CD4-positive, alpha-beta T cell treated with Interferon alpha-2 for 1 hour (primary cell): ENCODE measurements around the gene VSX1.

Experiments used
- DNase-seq, 2 donors: peaks; one replicate each; pipeline ENCODE4 v3.0.0-alpha.2; 2020 to 2022

The VSX1 gene

DNA sequence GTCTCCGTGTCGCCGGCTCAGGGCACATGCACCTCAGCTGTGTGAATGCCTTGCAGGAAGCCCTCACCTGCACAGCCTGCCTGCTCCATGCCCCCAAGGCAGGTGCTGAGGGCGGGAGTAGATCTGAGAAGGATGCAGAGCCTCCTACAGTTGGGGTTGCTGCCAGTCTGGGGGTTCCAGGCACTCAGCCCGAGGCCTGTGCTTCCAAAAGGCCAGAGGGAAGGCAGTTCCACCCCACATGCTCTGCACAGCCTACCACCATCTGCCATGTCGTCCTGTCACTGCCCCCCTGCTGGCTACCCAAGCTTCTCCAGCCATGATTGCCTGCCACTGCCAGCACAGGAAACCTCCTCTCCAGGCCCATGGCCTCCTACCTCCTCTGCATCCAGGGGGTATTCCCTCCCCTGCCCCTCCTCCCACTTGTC, 43.3 kb downstream of the VSX1 start:
- DNase-seq: no peak

DNA sequence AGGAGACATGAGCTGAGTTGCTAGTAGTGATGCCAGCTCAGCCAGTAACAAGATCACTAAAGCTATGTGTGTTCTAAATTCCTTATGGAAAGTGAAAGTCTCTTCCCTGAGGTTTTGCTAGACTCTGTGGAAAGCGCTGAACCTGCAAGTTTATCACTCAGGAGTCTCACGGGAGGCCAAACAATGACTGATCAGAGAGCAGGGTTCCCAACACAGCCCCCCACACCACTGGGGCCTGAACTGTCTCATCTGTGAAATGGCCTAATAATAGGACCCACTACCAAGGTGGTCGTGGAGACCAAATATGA, 43.9 kb downstream of the VSX1 start:
- DNase-seq: no peak

DNA sequence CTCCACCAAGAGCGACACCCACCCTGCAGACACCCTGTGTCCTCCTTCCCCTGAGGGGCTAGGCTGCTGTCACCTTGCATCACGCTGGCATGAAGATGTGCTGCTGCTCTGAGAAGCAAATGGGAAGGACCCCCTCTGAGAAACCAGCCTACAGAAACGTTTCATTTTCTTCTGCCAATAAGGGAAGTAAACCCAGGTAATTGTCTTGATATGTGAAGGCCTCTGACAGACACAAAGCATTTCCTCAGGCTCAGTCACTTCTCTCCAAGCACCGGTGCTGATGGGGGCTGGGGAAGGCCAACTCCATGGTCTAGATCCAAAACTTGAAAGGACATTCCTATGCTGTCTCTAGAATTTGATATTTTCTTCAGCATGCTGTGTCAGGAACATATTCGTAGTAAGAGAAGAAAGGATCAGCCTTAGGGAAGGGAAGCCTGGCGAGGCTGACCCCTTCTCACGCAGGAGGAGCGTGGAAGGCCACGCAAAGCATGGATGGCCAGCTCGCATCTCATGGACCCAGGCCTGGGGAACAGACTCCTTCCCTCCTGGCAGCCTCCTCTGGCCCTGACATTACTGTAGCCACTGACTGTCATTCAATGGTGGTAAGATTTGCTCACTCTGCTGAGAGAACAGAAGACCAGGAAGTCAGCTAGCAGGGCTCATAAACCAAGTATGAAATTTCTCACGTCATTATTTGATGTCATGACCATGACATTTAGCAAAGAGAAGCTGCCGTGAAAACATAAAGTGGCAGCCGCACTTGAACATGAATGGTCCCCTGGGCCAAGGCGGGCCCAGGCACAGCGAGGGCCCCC, 44.4 kb downstream of the VSX1 start:
- DNase-seq: no peak

DNA sequence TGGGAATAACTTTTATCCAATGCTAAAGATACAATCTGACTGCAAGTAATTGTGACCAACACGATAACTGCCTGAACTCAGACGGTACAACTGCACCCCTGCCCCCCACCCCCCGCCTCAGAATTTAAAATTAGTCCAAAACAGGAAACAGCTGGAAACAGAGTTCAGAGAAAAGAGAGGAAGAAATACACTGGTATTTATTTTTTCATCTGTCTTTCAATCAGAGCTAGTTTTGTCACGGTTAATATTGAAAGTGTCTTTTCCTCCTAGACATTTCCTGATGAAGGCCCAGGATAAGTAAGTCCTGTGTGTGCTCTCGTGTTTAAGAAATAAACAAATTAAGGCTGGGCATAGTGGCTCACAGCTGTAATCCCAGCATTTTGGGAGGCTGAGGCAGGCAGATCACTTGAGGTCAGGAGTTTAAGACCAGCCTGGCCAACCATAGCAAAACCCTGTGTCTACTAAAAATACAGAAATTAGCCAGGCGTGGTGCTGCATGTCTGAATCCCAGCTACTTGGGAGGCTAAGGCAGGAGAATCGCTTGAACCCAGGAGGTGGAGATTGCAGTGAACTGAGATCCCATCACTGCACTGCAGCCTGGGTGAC, 45.5 kb downstream of the VSX1 start:
- no peak for DNase-seq

DNA sequence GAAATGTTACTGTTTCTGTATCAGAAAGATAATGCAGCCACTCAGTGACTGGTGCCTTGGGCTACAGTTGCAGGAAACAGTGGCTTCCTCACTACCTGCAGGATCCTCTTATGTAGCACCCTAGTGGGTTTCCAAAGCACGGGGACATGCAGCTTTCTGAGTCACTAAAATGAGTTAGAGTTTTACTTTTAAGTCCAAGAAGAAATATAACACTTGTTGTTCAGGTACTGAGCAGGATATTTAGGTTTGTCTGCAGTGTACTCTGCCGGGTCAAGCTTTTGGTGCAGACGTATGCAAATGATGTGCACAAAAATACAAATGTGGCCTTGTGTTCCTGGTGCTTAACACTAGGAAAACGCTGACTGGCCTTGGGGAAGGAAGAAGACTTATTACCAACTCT, 46.0 kb downstream of the VSX1 start:
- DNase-seq: no peak

DNA sequence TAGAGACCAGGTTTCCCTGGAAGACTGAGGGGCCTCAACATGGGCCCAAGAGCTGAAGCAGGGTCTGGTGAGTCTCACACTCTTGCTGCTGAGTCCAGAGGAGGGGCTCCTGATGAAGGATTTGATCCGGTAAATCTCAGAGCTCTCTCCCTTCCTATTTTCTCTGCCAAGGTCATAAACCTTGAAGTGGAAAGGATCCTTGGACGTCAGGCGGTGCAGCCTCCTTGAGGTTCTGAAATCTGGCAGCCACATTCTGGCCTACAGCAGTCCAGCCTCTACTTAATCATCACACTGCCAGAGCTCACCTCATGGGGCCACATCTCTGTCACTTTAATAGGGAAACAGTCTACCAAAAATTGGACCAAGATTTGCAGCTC, 48.0 kb downstream of the VSX1 start:
- no peak for DNase-seq

DNA sequence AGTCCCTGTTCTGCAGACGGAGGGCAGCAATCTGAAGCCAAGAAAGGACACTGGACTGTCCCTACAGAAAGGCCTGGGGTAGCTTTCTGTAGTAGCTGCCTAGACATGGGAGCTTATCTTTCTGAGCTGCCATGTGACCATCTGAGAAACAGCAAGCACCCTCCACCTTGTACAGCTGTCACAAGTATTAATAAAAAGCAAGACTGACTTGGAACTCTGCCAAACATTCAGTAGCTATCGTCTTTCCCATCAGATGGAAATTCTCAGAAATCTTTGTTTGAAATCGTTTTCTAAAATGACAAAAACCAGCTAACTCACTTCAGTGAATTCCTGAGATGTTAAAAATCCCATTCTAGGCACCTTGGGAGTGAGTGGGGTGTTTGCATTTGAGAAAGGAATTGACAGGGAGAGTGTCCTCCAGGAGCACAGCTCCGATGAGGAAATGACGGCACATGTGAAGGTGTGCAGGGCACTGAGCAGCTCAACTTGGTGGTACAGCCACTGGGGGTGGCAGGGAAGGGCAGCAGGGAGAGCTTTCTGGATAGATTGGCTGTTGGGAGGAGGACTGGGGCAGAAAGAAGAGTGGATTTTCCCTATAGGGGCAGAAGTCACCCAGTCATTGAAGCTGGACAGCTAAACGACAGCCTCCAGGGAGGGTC, 48.5 kb downstream of the VSX1 start:
- no peak for DNase-seq

DNA sequence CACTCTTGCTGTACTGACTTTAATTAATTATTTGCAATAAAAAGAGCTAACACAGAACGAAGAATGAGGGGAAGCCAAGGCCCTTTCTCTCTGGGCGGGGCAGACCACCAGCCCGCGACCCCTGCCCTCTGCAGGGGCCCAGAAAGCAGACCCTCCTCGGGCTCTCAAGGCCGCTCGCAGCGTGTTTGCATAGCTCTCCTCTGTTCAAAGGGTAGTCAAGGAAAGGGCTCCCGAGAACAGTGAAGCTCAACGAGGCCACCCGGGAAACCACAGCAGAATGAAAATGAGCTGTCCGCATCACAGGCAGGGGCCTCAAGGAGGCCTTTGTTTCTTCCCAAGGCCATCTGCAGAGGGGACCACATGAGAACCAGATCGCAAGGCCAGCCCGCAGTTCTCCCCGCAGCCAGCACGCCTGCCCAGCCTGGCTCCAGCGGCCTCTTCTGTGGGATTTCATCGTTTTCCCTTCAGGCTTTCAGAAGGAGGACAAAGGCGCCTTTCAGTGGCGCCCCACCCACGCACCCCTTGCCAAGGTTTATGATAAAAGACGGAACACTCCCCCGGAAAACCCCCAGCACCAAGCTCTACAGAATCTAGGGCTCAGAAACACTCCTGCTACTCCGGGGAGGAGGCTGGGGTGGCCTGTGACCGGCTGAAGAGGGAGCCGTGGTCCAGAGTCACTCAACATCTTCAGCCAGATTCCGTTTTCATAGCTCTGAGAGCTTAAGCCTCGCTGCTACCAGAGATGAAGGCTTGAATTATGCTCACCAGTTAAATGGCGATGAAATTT, 49.3 kb downstream of the VSX1 start:
- no peak for DNase-seq

DNA sequence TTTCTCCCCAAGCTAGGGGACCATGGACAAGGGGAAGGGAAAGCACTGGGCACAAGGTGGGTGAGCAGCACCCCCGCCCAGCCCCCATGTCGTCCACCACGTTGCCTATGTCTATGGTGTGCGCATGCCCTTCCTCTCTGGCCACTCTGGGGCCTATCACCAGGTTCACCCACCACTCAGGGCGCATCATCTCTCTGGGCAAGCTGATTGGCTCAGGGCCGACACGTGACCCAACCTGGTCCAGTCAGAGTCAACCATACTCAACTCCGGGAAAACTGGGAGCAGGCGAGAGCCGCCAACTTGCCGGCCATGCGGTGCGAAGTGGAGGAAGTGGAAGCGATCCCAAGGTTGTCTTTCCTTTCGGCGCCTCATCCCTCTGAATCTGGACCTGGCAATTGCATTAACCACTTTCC, 49.9 kb downstream of the VSX1 start:
- no peak for DNase-seq

DNA sequence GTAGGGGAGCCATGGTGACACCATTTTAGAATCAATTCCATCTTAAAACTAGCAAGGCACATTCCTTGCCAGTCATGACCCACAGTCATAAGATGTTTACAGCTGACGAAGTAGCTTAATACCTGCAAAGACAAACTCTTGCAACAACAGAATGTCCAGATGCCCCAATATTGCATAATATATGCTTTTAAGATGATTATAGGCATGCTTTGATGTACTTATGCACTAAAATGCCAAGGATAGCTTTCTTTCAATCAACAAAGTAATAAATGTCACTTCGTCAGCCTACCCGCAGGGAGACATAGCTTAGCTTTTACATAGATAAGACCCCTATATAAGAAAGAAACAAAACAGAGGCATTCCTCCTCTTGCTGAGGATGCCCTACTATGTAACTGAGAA, 50.7 kb downstream of the VSX1 start:
- no peak for DNase-seq

DNA sequence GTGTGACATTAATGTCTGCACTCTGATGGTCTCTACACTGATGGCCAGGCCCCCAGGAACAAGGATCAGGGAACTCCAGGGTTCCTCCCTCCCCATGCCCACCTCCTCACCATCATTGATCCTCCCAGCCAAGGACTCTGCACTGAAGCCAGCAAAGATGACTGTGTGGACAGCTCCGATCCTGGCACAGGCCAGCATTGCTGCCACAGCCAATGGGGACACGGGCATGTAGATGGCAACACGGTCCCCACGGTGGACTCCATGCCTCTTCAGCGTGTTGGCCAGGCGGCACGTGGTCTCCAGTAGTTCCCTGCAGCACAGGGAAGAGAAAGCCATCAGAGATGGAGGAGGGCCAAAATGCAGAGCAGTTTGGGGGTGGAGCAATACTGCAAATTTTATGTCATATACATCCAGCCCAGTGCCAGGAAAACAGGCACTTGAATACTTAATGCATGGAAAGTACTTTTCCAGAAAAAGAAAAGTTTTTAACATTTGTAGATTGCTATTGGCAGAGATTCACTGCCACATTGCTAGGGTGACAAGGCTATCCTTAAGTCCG, 51.2 kb downstream of the VSX1 start:
- no peak for DNase-seq

DNA sequence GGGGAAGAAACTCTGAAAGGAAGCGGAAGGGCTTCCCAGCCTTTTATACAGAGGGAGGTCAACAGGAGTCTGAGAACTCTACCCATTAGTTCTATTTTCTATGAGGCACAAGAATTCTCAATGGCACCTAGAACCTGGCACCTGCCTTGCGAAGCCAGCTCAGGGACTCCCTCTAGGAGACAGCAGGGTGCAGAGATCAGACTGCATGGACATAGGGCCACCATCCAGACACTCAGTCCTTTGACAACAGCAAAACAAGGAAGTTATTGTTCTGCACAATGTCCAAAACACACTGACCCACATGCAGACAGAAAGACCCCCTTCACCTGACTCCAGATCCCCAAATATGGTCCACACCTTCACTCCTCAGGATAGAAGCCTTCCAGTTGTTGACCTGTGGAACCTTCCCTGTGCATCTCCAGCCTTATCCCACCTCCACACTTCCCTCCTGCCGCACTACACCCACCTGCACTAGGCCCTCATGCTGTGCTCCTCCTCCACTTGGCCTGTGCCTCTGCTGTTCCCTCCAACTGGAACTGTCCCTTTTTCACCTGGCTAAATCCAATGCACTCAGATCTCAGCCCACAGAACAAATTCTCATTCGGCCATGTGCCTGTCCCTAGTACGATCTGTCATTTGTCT, 51.8 kb downstream of the VSX1 start:
- DNase-seq: no peak

DNA sequence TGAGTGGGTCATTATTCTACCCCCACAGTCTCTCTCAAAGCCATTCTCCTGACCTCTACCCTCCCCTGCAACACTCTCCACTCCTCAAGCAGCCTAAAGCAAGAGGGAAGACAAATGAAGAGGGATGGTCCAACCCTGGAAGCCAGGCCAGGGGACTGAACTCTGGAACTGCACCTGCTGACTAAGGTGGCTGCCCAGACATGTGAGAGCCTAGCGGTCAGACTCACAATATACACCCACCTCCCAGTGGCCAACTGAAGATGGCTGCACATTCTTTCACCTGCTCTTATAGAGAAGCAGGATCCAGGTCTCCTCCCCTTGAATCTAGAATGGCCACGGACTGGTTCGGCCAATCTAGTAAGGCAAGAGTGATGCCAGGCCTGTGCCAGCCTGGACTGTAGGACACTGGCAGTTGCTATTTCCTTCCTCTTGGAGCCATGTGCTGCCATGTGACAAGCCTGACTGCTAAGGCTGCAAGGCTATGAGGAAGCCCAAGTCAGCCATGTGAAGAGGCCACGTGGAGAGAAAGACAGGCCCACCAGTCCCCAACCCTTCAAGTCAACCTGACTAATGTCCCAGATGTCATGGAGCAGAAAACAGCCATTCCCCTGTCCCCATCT, 55.8 kb downstream of the VSX1 start:
- no peak for DNase-seq
